IPS DF 4.7 (cell line): ENCODE data around the gene ATG10.
"Not testable (repeated sequence)": the region's sequence is repeated elsewhere in the genome, so short reads cannot be mapped to it uniquely, and the experiment has no call there.

ENCODE experiments used
- DNase-seq: peaks from one replicate; pipeline ENCODE4 v3.0.0-alpha.2; 2013; ENCODE audit warnings: low spot score; ENCODE audit errors: extremely low read depth

ATG10 gene

GRCh38 chr5:82119889-82120288 lies 148.1 kb downstream of the ATG10 start:
- no peak for DNase-seq

- DNase-seq, result no peak
These were observed 158.0 kb downstream of the ATG10 start for GRCh38 chr5:82129723-82130285.

- no peak for DNase-seq
These were observed 158.8 kb downstream of the ATG10 start for GRCh38 chr5:82130602-82131001.

GRCh38 chr5:82137205-82137604 lies 165.4 kb downstream of the ATG10 start:
- DNase-seq, result no peak

- not testable (repeated sequence) for DNase-seq
These were observed 168.0 kb downstream of the ATG10 start for GRCh38 chr5:82139837-82140236.

GRCh38 chr5:82142217-82142841 lies 170.5 kb downstream of the ATG10 start:
- no peak for DNase-seq

GRCh38 chr5:82142928-82143577 lies 171.2 kb downstream of the ATG10 start:
- no peak for DNase-seq

GRCh38 chr5:82147860-82148573 lies 176.2 kb downstream of the ATG10 start:
- DNase-seq, result no peak

- no peak for DNase-seq
These were observed 177.6 kb downstream of the ATG10 start for GRCh38 chr5:82149434-82149833.

- no peak for DNase-seq
These were observed 178.7 kb downstream of the ATG10 start for GRCh38 chr5:82150559-82150958.

- DNase-seq, result no peak
These were observed 179.4 kb downstream of the ATG10 start for GRCh38 chr5:82151204-82151603.

GRCh38 chr5:82151662-82152061 lies 179.8 kb downstream of the ATG10 start:
- no peak for DNase-seq

GRCh38 chr5:82152978-82153481 lies 181.2 kb downstream of the ATG10 start:
- no peak for DNase-seq

- no peak for DNase-seq
These were observed 183.0 kb downstream of the ATG10 start for GRCh38 chr5:82154776-82155175.

- DNase-seq, result no peak
These were observed 183.5 kb downstream of the ATG10 start for GRCh38 chr5:82155305-82155704.

- no peak for DNase-seq
These were observed 185.1 kb downstream of the ATG10 start for GRCh38 chr5:82156874-82157273.

- no peak for DNase-seq
These were observed 187.1 kb downstream of the ATG10 start for GRCh38 chr5:82158755-82159413.

GRCh38 chr5:82160948-82161347 lies 189.1 kb downstream of the ATG10 start:
- no peak for DNase-seq

GRCh38 chr5:82162573-82162972 lies 190.8 kb downstream of the ATG10 start:
- no peak for DNase-seq

GRCh38 chr5:82163452-82164175 lies 191.8 kb downstream of the ATG10 start:
- DNase-seq, result no peak
